Panc1 (cell line): ENCODE measurements around the gene PDPN. TPM values are rescaled to one million over a fixed set of nuclear protein-coding genes. Genes with fewer than 3 reads are reported as not detected.

Experiments used
- ATAC-seq: fragments of 200-7000 bp; cut with Tn5 transposase; 2 replicates; pipeline ENCODE4 v1.9.1; 2020; ENCODE audit warnings: mild to moderate bottlenecking, moderate library complexity
- BruUV-seq: library from RNA; stranded (reverse); fragments of 400-500 nt; replicated peaks from 2 replicates; lab custom pipeline; 2021; lab: Mats Ljungman, UMichigan
- CTCF ChIA-PET: fragments of 300-600 bp; sonication (Branson Sonifier 250); formaldehyde crosslinking; loops from one replicate; lab custom pipeline; 2022; ENCODE audit warnings: antibody characterized with exemption; lab: Charles Lee
- POLR2A ChIA-PET: fragments of 300-600 bp; sonication (Branson Sonifier 250); formaldehyde crosslinking; loops from one replicate; lab custom pipeline; 2022; ENCODE audit warnings: antibody characterized with exemption; lab: Charles Lee
- DNase-seq: peaks from one replicate; pipeline ENCODE4 v3.0.0-alpha.2; 2010; ENCODE audit warnings: low read depth, low spot score
- H3K27ac ChIP-seq: 2 replicates; pipeline ENCODE4 v1.5.1; 2011; ENCODE audit warnings: mild to moderate bottlenecking, low read length, inconsistent platforms
- H3K27me3 ChIP-seq: fragments of 200-500 bp; sonication (Bioruptor generic); 2 replicates; pipeline ENCODE4 v1.6.0; 2014; ENCODE audit warnings: low read length, inconsistent platforms; ENCODE audit not compliant: control insufficient read depth, insufficient read depth
- H3K36me3 ChIP-seq: fragments of 200-500 bp; sonication (Bioruptor generic); 2 replicates; pipeline ENCODE4 v1.5.1; 2014; ENCODE audit warnings: inconsistent platforms, mild to moderate bottlenecking, low read length, moderate library complexity; ENCODE audit not compliant: control insufficient read depth, insufficient read depth
- H3K4me1 ChIP-seq: 2 replicates; pipeline ENCODE4 v1.5.1; 2011; ENCODE audit warnings: inconsistent platforms, mild to moderate bottlenecking, low read length, moderate library complexity; ENCODE audit not compliant: control insufficient read depth, insufficient read depth
- H3K4me3 ChIP-seq, 2 experiments: 2 replicates each; pipeline ENCODE4 v1.5.1; 2011 to 2012; ENCODE audit warnings: low read depth in 2 of 2, low read length in 2 of 2, mild to moderate bottlenecking in 2 of 2, inconsistent platforms in 1 of 2, moderate library complexity in 1 of 2
- H3K9me3 ChIP-seq: fragments of 200-500 bp; sonication (Bioruptor generic); 2 replicates; pipeline ENCODE4 v1.5.1; 2014; ENCODE audit warnings: low read depth, mild to moderate bottlenecking, inconsistent platforms, low read length, moderate library complexity; ENCODE audit not compliant: control insufficient read depth, insufficient read depth
- CTCF ChIP-seq: fragments of 450-650 bp; IDR thresholded peaks from 2 replicates; pipeline ENCODE4 v1.5.1; 2017; ENCODE audit warnings: mild to moderate bottlenecking
- POLR2AphosphoS5 ChIP-seq: IDR thresholded peaks from 2 replicates; pipeline ENCODE4 v1.6.1; 2012; ENCODE audit warnings: mild to moderate bottlenecking, low read depth, low read length, moderate library complexity
- REST ChIP-seq, 2 experiments: IDR thresholded peaks; 2 replicates each; pipeline ENCODE4 v1.6.1; 2011 to 2012; ENCODE audit warnings: low read depth in 2 of 2, control low read depth in 1 of 2, low read length in 1 of 2, mild to moderate bottlenecking in 1 of 2, moderate library complexity in 1 of 2; ENCODE audit not compliant: insufficient read depth in 1 of 2
- SIN3A ChIP-seq: IDR thresholded peaks from 2 replicates; pipeline ENCODE4 v1.6.1; 2012; ENCODE audit warnings: low read depth, mild to moderate bottlenecking, low read length, moderate library complexity, borderline replicate concordance; ENCODE audit not compliant: insufficient read depth
- TCF7L2 ChIP-seq: IDR thresholded peaks from 2 replicates; pipeline ENCODE4 v1.6.1; 2011; ENCODE audit warnings: mild to moderate bottlenecking, low read depth, low read length, inconsistent platforms
- in situ Hi-C: cut with HindIII; loops from 2 replicates; pipeline ENCODE4 v1.10.0; 2016; ENCODE audit warnings: low sequenced_read_pairs, low pct_unique_long_range_greater_than_20kb
- intact Hi-C: fragments of 100-400 bp; cut with micrococcal nuclease; formaldehyde crosslinking; loops from one replicate; pipeline ENCODE4 v1.10.0; 2022; ENCODE audit not compliant: unreplicated experiment
- total RNA-seq: library from RNA; stranded (reverse); gene quantifications from one replicate; pipeline ENCODE4 v1.2.1, GENCODE V29; 2021; ENCODE audit not compliant: unreplicated experiment

PDPN gene
- total RNA-seq, 1 experiment from 2014 or later, result 0.28 TPM

- ATAC-seq (no peak), DNase-seq (no peak)
- Histone ChIP-seq H3K9me3 (no peaks in the 10 kb centered on the region), H3K36me3 (no peaks in the 10 kb centered on the region), H3K27ac (no peak overlapping the region), H3K4me3 (no peak overlapping the region), H3K4me1 (no peaks in the 10 kb centered on the region), H3K27me3 (no peaks in the 10 kb centered on the region)
- POLR2A ChIA-PET, result no interaction called here
- in situ Hi-C loops, result no loop called here
- CTCF ChIA-PET, result no interaction called here
- no peak for TF ChIP-seq TCF7L2
- no peak for TF ChIP-seq POLR2AphosphoS5
- TF ChIP-seq SIN3A, result no peak
- TF ChIP-seq CTCF, result no peak
- TF ChIP-seq REST (IDR thresholded peaks at IDR 0.05; ENCODE audit: insufficient read depth in 1 of 2, low read depth in 2 of 2, low read length in 1 of 2), result no peak
- intact Hi-C loops, result loop anchor here (10.0 kb wide), 1 partner anchor 143 kb away; no protein-coding TSS in a partner anchor
- BruUV-seq, result no TSS peak
Observed at GRCh38 chr1:13661539-13661938, 77.9 kb downstream of the PDPN start.

GRCh38 chr1:13662493-13662892 lies 78.9 kb downstream of the PDPN start:
- CTCF ChIA-PET, result no interaction called here
- in situ Hi-C loops (no loop called here), intact Hi-C loops (loop anchor here (10.0 kb wide), 1 partner anchor 142 kb away; no protein-coding TSS in a partner anchor)
- ATAC-seq (no peak), DNase-seq (no peak)
- Histone ChIP-seq H3K36me3 (no peaks in the 10 kb centered on the region), H3K4me3 (no peak overlapping the region), H3K27me3 (no peaks in the 10 kb centered on the region), H3K4me1 (no peaks in the 10 kb centered on the region), H3K27ac (no peak overlapping the region), H3K9me3 (no peaks in the 10 kb centered on the region)
- POLR2A ChIA-PET, result no interaction called here
- no TSS peak for BruUV-seq
- no peak for TF ChIP-seq POLR2AphosphoS5
- no peak for TF ChIP-seq CTCF
- TF ChIP-seq TCF7L2, result no peak
- no peak for TF ChIP-seq REST (IDR thresholded peaks at IDR 0.05; ENCODE audit: insufficient read depth in 1 of 2, low read depth in 2 of 2, low read length in 1 of 2)
- TF ChIP-seq SIN3A, result no peak
